OCI-LY1 (cell line): Measurements from ENCODE around the gene TMCO2.

Experiments used
- H2AFZ ChIP-seq: fragments of 200-600 bp; sonication (generic), shearing (Covaris generic); 2 replicates; pipeline ENCODE4 v1.6.0; 2014; ENCODE audit warnings: antibody characterized with exemption, mild to moderate bottlenecking, low read length
- H3F3A ChIP-seq: fragments of 200-600 bp; sonication (generic), shearing (Covaris generic); 2 replicates; pipeline ENCODE4 v1.6.0; 2014; ENCODE audit warnings: mild to moderate bottlenecking, antibody characterized with exemption, low read length, moderate library complexity; ENCODE audit not compliant: insufficient read depth
- H3K27ac ChIP-seq: fragments of 200-600 bp; sonication (generic); 2 replicates; pipeline ENCODE4 v1.5.1; 2014; ENCODE audit warnings: low read length, mixed run types, mild to moderate bottlenecking, low read depth; ENCODE audit not compliant: poor library complexity, severe bottlenecking
- H3K27me3 ChIP-seq: fragments of 200-600 bp; sonication (generic); 2 replicates; pipeline ENCODE4 v1.6.0; 2014; ENCODE audit warnings: antibody characterized with exemption, mild to moderate bottlenecking, low read length, moderate library complexity; ENCODE audit not compliant: insufficient read depth
- H3K36me3 ChIP-seq: fragments of 200-600 bp; sonication (generic); 2 replicates; pipeline ENCODE4 v1.6.1; 2014; ENCODE audit warnings: mild to moderate bottlenecking, antibody characterized with exemption, low read length, moderate library complexity, mixed read lengths; ENCODE audit not compliant: insufficient read depth
- H3K4me1 ChIP-seq: fragments of 200-600 bp; sonication (generic); 2 replicates; pipeline ENCODE4 v1.5.1; 2014; ENCODE audit warnings: mild to moderate bottlenecking, low read length, moderate library complexity; ENCODE audit not compliant: insufficient read depth, severe bottlenecking
- H3K4me2 ChIP-seq: fragments of 200-600 bp; sonication (generic), shearing (Covaris generic); 2 replicates; pipeline ENCODE4 v1.6.1; 2014; ENCODE audit warnings: low read length
- H3K4me3 ChIP-seq: fragments of 200-600 bp; sonication (generic); 2 replicates; pipeline ENCODE4 v1.5.1; 2014; ENCODE audit warnings: low read length, low read depth, mild to moderate bottlenecking, mixed read lengths; ENCODE audit not compliant: poor library complexity, severe bottlenecking
- H3K79me2 ChIP-seq: fragments of 200-600 bp; shearing (Covaris generic); 2 replicates; pipeline ENCODE4 v1.6.1; 2016; ENCODE audit warnings: mixed run types, low read length, mixed read lengths; ENCODE audit not compliant: insufficient read depth
- H3K9ac ChIP-seq: fragments of 200-600 bp; sonication (generic), shearing (Covaris generic); 2 replicates; pipeline ENCODE4 v1.6.1; 2014; ENCODE audit warnings: mild to moderate bottlenecking, low read length, mixed read lengths
- H3K9me2 ChIP-seq: fragments of 200-600 bp; sonication (generic), shearing (Covaris generic); 2 replicates; pipeline ENCODE4 v1.6.1; 2014; ENCODE audit warnings: low read depth, mild to moderate bottlenecking, low read length, mixed read lengths
- H3K9me3 ChIP-seq: fragments of 200-600 bp; shearing (Covaris generic); 2 replicates; pipeline ENCODE4 v1.6.1; 2014; ENCODE audit warnings: low read length, mixed read lengths
- H4K20me1 ChIP-seq: fragments of 200-600 bp; sonication (generic), shearing (Covaris generic); 2 replicates; pipeline ENCODE4 v1.6.0; 2016; ENCODE audit warnings: mild to moderate bottlenecking, low read length; ENCODE audit not compliant: insufficient read depth
- CTCF ChIP-seq: fragments of 200-600 bp; sonication (generic), shearing (Covaris generic); IDR thresholded peaks from 2 replicates; pipeline ENCODE4 v1.5.1; 2017; ENCODE audit warnings: mild to moderate bottlenecking, antibody characterized with exemption, low read length, moderate library complexity, mixed read lengths
- EZH2 ChIP-seq: fragments of 200-600 bp; sonication (generic), shearing (Covaris generic); IDR thresholded peaks from 2 replicates; pipeline ENCODE4 v1.8.0; 2017; ENCODE audit warnings: borderline replicate concordance, mixed run types, mild to moderate bottlenecking, antibody characterized with exemption, low read length, moderate library complexity, mixed read lengths

Gene TMCO2

GRCh38 chr1:40257313-40257687 is 9.6 kb downstream of the TMCO2 start:
- H3K27ac ChIP-seq = peak overlapping the region; percentile 83
- peak overlapping the region; percentile 76 for H3K4me2 ChIP-seq
- TF ChIP-seq EZH2 (no peak), CTCF (no peak)
- H3K4me3 ChIP-seq = peak overlapping the region; percentile 99
- H3K36me3 ChIP-seq = peaks cover 24% of the 10 kb centered on the region; the same call in 1 of the 2 replicates
- peak overlapping the region; percentile 33 for H2AFZ ChIP-seq
- no peaks in the 10 kb centered on the region for H4K20me1 ChIP-seq
- H3K27me3 ChIP-seq = no peaks in the 10 kb centered on the region
- H3K9me3 ChIP-seq = no peaks in the 10 kb centered on the region
- peaks cover 14% of the 10 kb centered on the region; the same call in 1 of the 2 replicates for H3K79me2 ChIP-seq
- H3F3A ChIP-seq = no peaks in the 10 kb centered on the region
- peak overlapping the region; percentile 87 for H3K9ac ChIP-seq
- H3K9me2 ChIP-seq = no peaks in the 10 kb centered on the region
- peaks cover 16% of the 10 kb centered on the region for H3K4me1 ChIP-seq

- H3K27me3 ChIP-seq = no peaks in the 10 kb centered on the region
- no peaks in the 10 kb centered on the region for H3K9me3 ChIP-seq
- H2AFZ ChIP-seq = peak within 1 kb of the TSS; percentile 65
- H3K79me2 ChIP-seq = peaks cover 14% of the 10 kb centered on the region; the same call in 1 of the 2 replicates
- no peaks in the 10 kb centered on the region for H4K20me1 ChIP-seq
- H3K4me3 ChIP-seq = peak within 1 kb of the TSS; percentile 99
- no peaks in the 10 kb centered on the region for H3K9me2 ChIP-seq
- TF ChIP-seq CTCF = no peak
- TF ChIP-seq EZH2 = no peak
- peaks cover 16% of the 10 kb centered on the region for H3K4me1 ChIP-seq
- peak within 1 kb of the TSS; percentile 83 for H3K27ac ChIP-seq
- H3F3A ChIP-seq = no peaks in the 10 kb centered on the region
- peak within 1 kb of the TSS; percentile 98 for H3K9ac ChIP-seq
- H3K36me3 ChIP-seq = peaks cover 28% of the 10 kb centered on the region; the same call in 1 of the 2 replicates
- H3K4me2 ChIP-seq = peak within 1 kb of the TSS; percentile 76
Observed at GRCh38 chr1:40257688-40258444, 10.1 kb downstream of the TMCO2 start, which contains the start of gene ZMPSTE24. Gene ZMPSTE24, plus strand, starts transcription at chr1:40258236. Its CDS starts 36 bp downstream, at chr1:40258272.

- Histone ChIP-seq H3K27me3 (no peaks in the 10 kb centered on the region), H3K36me3 (peaks cover 33% of the 10 kb centered on the region; the same call in 1 of the 2 replicates), H3F3A (no peaks in the 10 kb centered on the region), H3K4me2 (peak overlapping the region; percentile 66), H3K9ac (peak overlapping the region; percentile 98), H3K79me2 (peaks cover 14% of the 10 kb centered on the region; the same call in 1 of the 2 replicates), H3K4me1 (peaks cover 16% of the 10 kb centered on the region), H3K27ac (peak overlapping the region; percentile 39), H3K4me3 (peak overlapping the region; percentile 99), H2AFZ (0 out of 2 replicates have a peak overlapping the region, but pooled peaks have one; percentile 65), H3K9me2 (no peaks in the 10 kb centered on the region), H3K9me3 (no peaks in the 10 kb centered on the region), H4K20me1 (no peaks in the 10 kb centered on the region)
- TF ChIP-seq EZH2 (no peak), CTCF (no peak)
Observed at GRCh38 chr1:40258445-40258769, 10.7 kb downstream of the TMCO2 start.
